H1 (cell line): ENCODE data around the gene PTDSS2. TPM values are rescaled to one million over a fixed set of nuclear protein-coding genes. Genes with fewer than 3 reads are reported as not detected.
A peak's percentile ranks its signal among the peaks of the same experiment; 100 is the strongest.

Source experiments
- BRCA1 ChIP-seq: IDR thresholded peaks from 2 replicates; pipeline ENCODE4 v1.6.1; 2012; ENCODE audit warnings: low read depth, low read length, improper control_type of control experiment
- CHD2 ChIP-seq: IDR thresholded peaks from 2 replicates; pipeline ENCODE4 v1.6.1; 2012; ENCODE audit warnings: low read length, improper control_type of control experiment
- CTBP2 ChIP-seq: IDR thresholded peaks from 2 replicates; pipeline ENCODE4 v1.7.0; 2011; ENCODE audit warnings: borderline replicate concordance, mild to moderate bottlenecking, moderate library complexity, mixed read lengths, low read length; ENCODE audit not compliant: insufficient read depth, insufficient read length
- CTCF ChIP-seq, 3 experiments: IDR thresholded peaks; 1 replicate in 2 of 3; 2 replicates in 1 of 3; pipeline versions ENCODE4 v1.5.1 to v1.6.1; 2011; ENCODE audit warnings: low read length in 3 of 3, mild to moderate bottlenecking in 3 of 3, inconsistent platforms in 2 of 3, low read depth in 1 of 3, moderate library complexity in 1 of 3; ENCODE audit not compliant: insufficient read depth in 1 of 3; ENCODE audit errors: control extremely low read depth in 1 of 3
- FOSL1 ChIP-seq: IDR thresholded peaks from 2 replicates; pipeline ENCODE4 v1.6.1; 2011; ENCODE audit warnings: mild to moderate bottlenecking, low read depth, low read length, moderate library complexity; ENCODE audit not compliant: insufficient read depth
- GABPA ChIP-seq: IDR thresholded peaks from 2 replicates; pipeline ENCODE4 v1.6.1; 2011; ENCODE audit warnings: mild to moderate bottlenecking, low read length, moderate library complexity, borderline replicate concordance; ENCODE audit not compliant: insufficient read depth
- GTF2F1 ChIP-seq: IDR thresholded peaks from 2 replicates; pipeline ENCODE4 v1.6.1; 2012; ENCODE audit warnings: low read depth, low read length, improper control_type of control experiment, borderline replicate concordance
- KDM1A ChIP-seq: fragments of 200-600, 300-600 bp; sonication (generic); IDR thresholded peaks from 2 replicates; pipeline ENCODE4 v1.7.1; 2016; ENCODE audit warnings: mild to moderate bottlenecking, low read length, borderline replicate concordance
- PHF8 ChIP-seq: fragments of 200-600 bp; sonication (generic); conservative IDR thresholded peaks from 2 replicates; pipeline ENCODE4 v1.7.1; 2012; ENCODE audit warnings: low read depth, mild to moderate bottlenecking, inconsistent platforms, low read length, moderate library complexity
- RAD21 ChIP-seq, 2 experiments: IDR thresholded peaks in 1 of 2; conservative IDR thresholded peaks in 1 of 2; 2 replicates each; pipeline ENCODE4 v1.6.1; 2011; ENCODE audit warnings: low read depth in 2 of 2, low read length in 2 of 2, improper control_type of control experiment in 1 of 2, inconsistent platforms in 1 of 2, mild to moderate bottlenecking in 1 of 2, moderate library complexity in 1 of 2
- RFX5 ChIP-seq: IDR thresholded peaks from 2 replicates; pipeline ENCODE4 v1.6.1; 2011; ENCODE audit warnings: low read depth, low read length, improper control_type of control experiment, borderline replicate concordance
- RNF2 ChIP-seq: fragments of 200-900, 300-1000 bp; sonication (generic); IDR thresholded peaks from 2 replicates; pipeline ENCODE4 v1.7.1; 2016; ENCODE audit warnings: borderline replicate concordance, low read depth, mild to moderate bottlenecking, antibody characterized with exemption, low read length; ENCODE audit not compliant: poor library complexity, severe bottlenecking; ENCODE audit errors: missing control alignments
- SIN3A ChIP-seq, 2 experiments: IDR thresholded peaks in 1 of 2; conservative IDR thresholded peaks in 1 of 2; 2 replicates each; pipeline ENCODE4 v1.6.1; 2011 to 2012; ENCODE audit warnings: low read length in 2 of 2, improper control_type of control experiment in 1 of 2, low read depth in 1 of 2, mild to moderate bottlenecking in 1 of 2
- SIRT6 ChIP-seq: IDR thresholded peaks from one replicate; pipeline ENCODE4 v1.7.1; 2012; ENCODE audit warnings: low read length, inconsistent platforms
- TBP ChIP-seq: IDR thresholded peaks from 2 replicates; pipeline ENCODE4 v1.6.1; 2011; ENCODE audit warnings: low read depth, low read length, improper control_type of control experiment
- TCF12 ChIP-seq: IDR thresholded peaks from 2 replicates; pipeline ENCODE4 v1.6.1; 2011; ENCODE audit warnings: low read depth, mild to moderate bottlenecking, low read length
- TEAD4 ChIP-seq: IDR thresholded peaks from 2 replicates; pipeline ENCODE4 v1.6.1; 2012; ENCODE audit warnings: low read depth, low read length, inconsistent platforms, mixed read lengths
- YY1 ChIP-seq: IDR thresholded peaks from 2 replicates; pipeline ENCODE4 v1.6.1; 2011; ENCODE audit warnings: low read depth, mild to moderate bottlenecking, low read length
- ZNF274 ChIP-seq: IDR thresholded peaks from 2 replicates; pipeline ENCODE4 v1.7.0; 2012; ENCODE audit warnings: low read length, borderline replicate concordance; ENCODE audit errors: extremely low read depth
- polyA plus RNA-seq, 7 experiments: library from polyadenylated mRNA; depleted of rRNA in 3 of 7; stranded (reverse) in 5 of 7; unstranded in 2 of 7; fragments of >200 nt in 5 of 7; fragments of 200-250 nt in 2 of 7; gene quantifications; 1 replicate in 5 of 7; 2 replicates in 1 of 7; 4 replicates in 1 of 7; pipeline versions ENCODE4 v1.2.1 to v1.2.3, GENCODE V29; 2011 to 2013; ENCODE audit warnings: missing spikeins in 2 of 7, mixed read lengths in 2 of 7
- total RNA-seq: library from RNA; stranded (reverse); fragmentation: NEBNext Ultra II Directional; extraction: Animal tissue kit (Norgen Biotek cat#: 25700); gene quantifications from 2 replicates; pipeline ENCODE4 v1.2.1, GENCODE V29; 2021
- TF ChIP-seq, protein P1 (sequence below): IDR thresholded peaks from 2 replicates; pipeline ENCODE4 v1.6.1; 2012; ENCODE audit warnings: inconsistent platforms

The PTDSS2 gene
- total and polyA plus RNA-seq, 2 of the 8 experiments (the other 6 are each of a cell fraction or from before 2014, with no cell fraction given) = 48.7 to 68.2 TPM

DNA sequence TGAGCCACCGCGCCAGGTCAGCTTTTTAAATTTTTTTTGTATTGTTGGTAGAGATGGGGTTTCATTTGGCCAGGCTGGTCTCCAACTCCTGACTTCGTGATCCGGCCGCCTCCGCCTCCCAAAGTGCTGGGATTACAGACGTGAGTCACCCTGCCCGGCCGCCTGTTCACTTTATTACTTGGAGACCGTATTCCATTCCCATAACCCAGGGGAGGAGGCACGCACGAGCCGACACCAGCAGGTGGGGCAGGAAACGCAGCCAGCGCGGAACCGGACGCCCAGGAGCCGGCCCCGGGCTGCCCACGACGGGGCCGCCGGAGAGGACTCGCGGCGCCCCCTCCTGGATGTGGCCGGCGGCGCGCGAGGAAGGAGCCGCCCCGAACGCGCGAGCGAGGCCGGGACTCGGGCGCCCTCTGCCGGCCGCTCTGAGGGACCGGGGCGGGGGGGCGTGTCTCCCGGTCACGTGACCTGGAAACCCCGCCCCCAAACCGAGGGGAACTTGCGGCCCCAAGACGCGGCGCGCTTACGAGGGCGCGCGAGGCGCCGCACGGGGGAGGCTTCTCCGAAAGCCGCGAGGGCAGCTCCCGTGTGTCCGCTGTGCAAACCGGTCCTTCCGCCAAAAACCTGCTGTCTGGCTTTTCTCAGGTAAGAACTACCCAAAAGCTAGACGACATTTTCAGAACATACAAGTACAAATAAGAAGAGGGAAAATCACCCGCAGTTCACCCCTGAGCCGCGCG lies 68.6 kb downstream of the PTDSS2 start (continued):
- TF ChIP-seq CTCF (IDR thresholded peaks at IDR 0.05; ENCODE audit: control extremely low read depth in 1 of 3, insufficient read depth in 1 of 3, low read depth in 1 of 3, low read length in 3 of 3) (peak; percentile 82 to 100 (median 94)), ZNF274 (no peak), TBP (no peak), RAD21 (IDR thresholded peaks at IDR 0.05 in 1 of 2, conservative IDR thresholded peaks at IDR 0.05 in 1 of 2; ENCODE audit: low read depth in 2 of 2, low read length in 2 of 2) (peak; percentile 67 to 91), SIRT6 (no peak), FOSL1 (no peak), YY1 (0 out of 2 replicates have a peak, but pooled peaks have one; percentile 62), GABPA (peak; percentile 82), CHD2 (0 out of 2 replicates have a peak, but pooled peaks have one; percentile 4), PHF8 (no peak), RFX5 (no peak), TCF12 (peak; percentile 68; the same call in 1 of the 2 replicates), GTF2F1 (peak; percentile 84; the same call in 1 of the 2 replicates), SIN3A (conservative IDR thresholded peaks at IDR 0.05 in 1 of 2, IDR thresholded peaks at IDR 0.05 in 1 of 2; ENCODE audit: low read depth in 1 of 2, low read length in 2 of 2) (peak in 1 of 2 experiments; percentile 37; a peak in 1 of 4 replicates), RNF2 (peak; percentile 37), CTBP2 (no peak), KDM1A (no peak; the same call in 1 of the 2 replicates), TEAD4 (no peak), BRCA1 (no peak)
- TF ChIP-seq, protein P1, sequence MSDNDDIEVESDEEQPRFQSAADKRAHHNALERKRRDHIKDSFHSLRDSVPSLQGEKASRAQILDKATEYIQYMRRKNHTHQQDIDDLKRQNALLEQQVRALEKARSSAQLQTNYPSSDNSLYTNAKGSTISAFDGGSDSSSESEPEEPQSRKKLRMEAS = peak; percentile 93
